ENCODE results near the gene DMTF1.

The DMTF1 gene

GRCh38 chr7:87146740-87147386 lies 5.4 kb upstream of the DMTF1 start:
- no peak for DNase-seq

GRCh38 chr7:87147500-87147899 lies 4.8 kb upstream of the DMTF1 start:
- no peak for DNase-seq

GRCh38 chr7:87148332-87148955 lies 3.8 kb upstream of the DMTF1 start:
- peak; percentile 15 for DNase-seq

- DNase-seq = peak; percentile 12
Observed at GRCh38 chr7:87151002-87151728, 1.1 kb upstream of the DMTF1 start.

- DNase-seq = no peak
Observed at GRCh38 chr7:87151729-87152111, 533 bp upstream of the DMTF1 start.

GRCh38 chr7:87152897-87153641 lies 816 bp downstream of the DMTF1 start:
- peak; percentile 22 for DNase-seq

GRCh38 chr7:87154166-87154565 lies 1.9 kb downstream of the DMTF1 start:
- no peak for DNase-seq

- DNase-seq = no peak
Observed at GRCh38 chr7:87154569-87154968, 2.3 kb downstream of the DMTF1 start.

- no peak for DNase-seq
Observed at GRCh38 chr7:87155788-87156187, 3.5 kb downstream of the DMTF1 start.

GRCh38 chr7:87156709-87157108 lies 4.5 kb downstream of the DMTF1 start:
- DNase-seq = peak; percentile 36

- DNase-seq = no peak
Observed at GRCh38 chr7:87159538-87159937, 7.3 kb downstream of the DMTF1 start.

- DNase-seq = no peak
Observed at GRCh38 chr7:87164433-87164832, 12.2 kb downstream of the DMTF1 start.

- no peak for DNase-seq
Observed at GRCh38 chr7:87170828-87171227, 18.6 kb downstream of the DMTF1 start.

- DNase-seq = no peak
Observed at GRCh38 chr7:87171282-87171934, 19.2 kb downstream of the DMTF1 start.

GRCh38 chr7:87173471-87173870 lies 21.2 kb downstream of the DMTF1 start:
- no peak for DNase-seq

GRCh38 chr7:87178320-87178719 lies 26.1 kb downstream of the DMTF1 start:
- DNase-seq = no peak

GRCh38 chr7:87179180-87179579 lies 26.9 kb downstream of the DMTF1 start:
- no peak for DNase-seq

GRCh38 chr7:87187120-87187519 lies 34.9 kb downstream of the DMTF1 start:
- no peak for DNase-seq

GRCh38 chr7:87188930-87189329 lies 36.7 kb downstream of the DMTF1 start:
- no peak for DNase-seq

GRCh38 chr7:87190783-87191182 lies 38.5 kb downstream of the DMTF1 start:
- no peak for DNase-seq

GRCh38 chr7:87192784-87193487 lies 40.7 kb downstream of the DMTF1 start:
- DNase-seq = no peak

- DNase-seq = no peak
Observed at GRCh38 chr7:87193912-87194311, 41.7 kb downstream of the DMTF1 start.
